ENCODE data around the gene L3MBTL3. TPM values are rescaled to one million over a fixed set of nuclear protein-coding genes. Genes with fewer than 3 reads are reported as not detected.

Gene L3MBTL3
- total and polyA plus RNA-seq, 10 of the 15 experiments (the other 5 are each of a cell fraction or from before 2014, with no cell fraction given), result 0.71 to 9.4 (median 6.2) TPM

- Histone ChIP-seq H3K4me1 (ENCODE audit: control insufficient read depth, insufficient read depth, low read length) (no peaks in the 10 kb centered on the region), H3K9me3 (replicated peaks; ENCODE audit: control insufficient read depth, insufficient read depth, low read length) (no peaks in the 10 kb centered on the region), H3K4me3 (peak overlapping the region; percentile 82), H2AFZ (ENCODE audit: control insufficient read depth, low read depth, low read length) (peak overlapping the region; percentile 86), H3K27ac (ENCODE audit: control insufficient read depth, insufficient read depth) (peak overlapping the region; percentile 52), H3K36me3 (ENCODE audit: control insufficient read depth in 2 of 2, insufficient read depth in 2 of 2, low read length in 1 of 2) (no peaks in the 10 kb centered on the region), H3K79me2 (ENCODE audit: control insufficient read depth, insufficient read depth, low read length) (peaks cover 3% of the 10 kb centered on the region), H3K27me3 (replicated peaks in 1 of 2; ENCODE audit: control insufficient read depth in 2 of 2, insufficient read depth in 2 of 2, low read length in 1 of 2) (no peaks in the 10 kb centered on the region), H3K9ac (ENCODE audit: control insufficient read depth, insufficient read depth, low read length) (peak overlapping the region; percentile 70), H4K20me1 (ENCODE audit: control insufficient read depth, insufficient read depth) (no peaks in the 10 kb centered on the region), H3K4me2 (ENCODE audit: control insufficient read depth, insufficient read depth) (peak overlapping the region; percentile 74)
- ATAC-seq (peak; percentile 7; the same call in 1 of the 3 replicates), FAIRE-seq (no peak), DNase-seq (ENCODE audit: low read depth, low spot score) (no peak)
- CTCF ChIA-PET, result no interaction called here
- SMC1A ChIA-PET (ENCODE audit: uncharacterized antibody, unreplicated experiment), result interaction anchor here (0.9 kb wide), 1 partner anchor 422 kb away, joined by 3 read pairs; no protein-coding TSS in a partner anchor
- WGBS (ENCODE audit: insufficient coverage, insufficient replicate concordance, low lambda C conversion rate, missing lambda C conversion rate), result 0% methylated on average over 26 of the region's 116 CpGs
- intact Hi-C loops (cut with micrococcal nuclease; ENCODE audit: unreplicated experiment) (loop anchor here (2.0 kb wide), 3 partner anchors 83 to 521 kb away; no protein-coding TSS in a partner anchor), in situ Hi-C loops (cut with MboI) (no loop called here)
- BruUV-seq (replicated peaks), result no TSS peak
- POLR2A ChIA-PET, result interaction anchor here (0.7 kb wide), 1 partner anchor 515 kb away, joined by 6 read pairs; no protein-coding TSS in a partner anchor
- RAD21 ChIA-PET (ENCODE audit: unreplicated experiment), result interaction anchor here (0.6 to 2.8 kb wide), 3 partner anchors 136 to 271 kb away, joined by 3 to 8 read pairs (median 5); no protein-coding TSS in a partner anchor
- TF ChIP-seq NKRF (conservative IDR thresholded peaks at IDR 0.05) (peak; percentile 17; the same call in 1 of the 2 replicates), POLR2A (IDR thresholded peaks at IDR 0.05; ENCODE audit: low read depth, low read length) (0 out of 2 replicates have a peak, but pooled peaks have one; percentile 36), SREBF1 (IDR thresholded peaks at IDR 0.05; ENCODE audit: low read length) (no peak), BACH1 (IDR thresholded peaks at IDR 0.05; ENCODE audit: borderline replicate concordance) (peak; percentile 50; the same call in 1 of the 2 replicates), DPF2 (IDR thresholded peaks at IDR 0.05) (peak; percentile 7; the same call in 1 of the 2 replicates), CREM (IDR thresholded peaks at IDR 0.05; ENCODE audit: low read depth) (no peak), EED (IDR thresholded peaks at IDR 0.05; ENCODE audit: low read depth) (0 out of 2 replicates have a peak, but pooled peaks have one; percentile 18), ZNF622 (IDR thresholded peaks at IDR 0.05) (no peak), IRF4 (IDR thresholded peaks at IDR 0.05; ENCODE audit: low read depth, low read length) (no peak), BRCA1 (IDR thresholded peaks at IDR 0.05; ENCODE audit: low read depth, low read length) (no peak), IKZF1 (conservative IDR thresholded peaks at IDR 0.05) (peak; percentile 48; the same call in 1 of the 2 replicates), MYC (IDR thresholded peaks at IDR 0.05; ENCODE audit: insufficient read depth, insufficient read length, insufficient replicate concordance, low read length, severe bottlenecking) (no peak), NR2F1 (conservative IDR thresholded peaks at IDR 0.05) (no peak), EZH2 (IDR thresholded peaks at IDR 0.05; ENCODE audit: borderline replicate concordance, control insufficient read depth, low read depth, low read length) (no peak), NBN (IDR thresholded peaks at IDR 0.05) (no peak), CUX1 (IDR thresholded peaks at IDR 0.05; ENCODE audit: insufficient replicate concordance, low read depth, low read length) (no peak), CBX5 (IDR thresholded peaks at IDR 0.05; ENCODE audit: low read depth) (no peak), YY1 (IDR thresholded peaks at IDR 0.05; ENCODE audit: low read depth, low read length) (peak; percentile 76; the same call in 1 of the 2 replicates), GATAD2B (conservative IDR thresholded peaks at IDR 0.05; ENCODE audit: low read depth) (peak; percentile 50; the same call in 1 of the 2 replicates)
Measured at GRCh38 chr6:130019326-130020072, 1.1 kb downstream of the L3MBTL3 start.
